GM10847 (cell line): ENCODE data around the gene SHROOM3.

ENCODE experiments used
- POLR2A ChIP-seq: IDR thresholded peaks from 2 replicates; pipeline ENCODE4 v1.6.1; 2011; ENCODE audit not compliant: insufficient read length; ENCODE audit errors: extremely low read depth

SHROOM3 gene

DNA sequence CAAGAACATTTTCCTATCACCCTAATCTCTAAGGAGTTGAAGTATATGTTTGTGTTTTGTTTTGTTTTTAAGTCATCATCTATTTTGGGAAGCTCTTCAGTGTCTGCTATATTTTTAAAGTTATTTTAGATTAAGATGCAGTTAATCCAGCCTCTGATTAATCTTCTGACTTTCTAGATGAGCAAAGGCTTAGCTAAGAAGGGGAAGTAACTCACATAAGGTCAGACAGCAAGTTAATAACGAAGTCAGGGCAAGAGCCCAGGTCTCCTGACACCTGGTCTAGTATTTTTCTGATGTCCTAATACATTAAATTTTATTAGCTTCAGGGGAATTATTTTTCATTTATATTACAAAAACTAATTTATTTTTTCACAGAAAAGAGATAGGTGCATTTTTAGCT, 294.4 kb downstream of the SHROOM3 start:
- TF ChIP-seq POLR2A, result no peak

DNA sequence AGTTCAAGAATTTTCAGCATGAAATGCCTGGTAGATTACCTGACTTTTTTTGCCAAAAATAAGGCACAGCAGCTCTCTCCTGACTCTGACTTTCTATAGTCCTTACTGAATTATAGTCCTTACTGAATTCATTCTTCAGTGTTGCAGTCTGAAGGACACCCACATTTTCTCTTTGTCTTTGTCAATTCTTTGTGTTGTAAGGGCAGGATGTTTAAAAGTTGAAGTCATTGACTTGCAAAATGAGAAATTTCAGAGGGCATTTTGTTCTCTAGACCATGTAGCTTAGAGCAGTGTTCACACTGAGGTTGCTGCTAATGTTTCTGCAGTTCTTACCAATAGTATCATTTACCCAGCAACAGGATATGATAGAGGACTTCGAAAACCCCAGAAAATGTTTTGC, 295.0 kb downstream of the SHROOM3 start:
- no peak for TF ChIP-seq POLR2A

DNA sequence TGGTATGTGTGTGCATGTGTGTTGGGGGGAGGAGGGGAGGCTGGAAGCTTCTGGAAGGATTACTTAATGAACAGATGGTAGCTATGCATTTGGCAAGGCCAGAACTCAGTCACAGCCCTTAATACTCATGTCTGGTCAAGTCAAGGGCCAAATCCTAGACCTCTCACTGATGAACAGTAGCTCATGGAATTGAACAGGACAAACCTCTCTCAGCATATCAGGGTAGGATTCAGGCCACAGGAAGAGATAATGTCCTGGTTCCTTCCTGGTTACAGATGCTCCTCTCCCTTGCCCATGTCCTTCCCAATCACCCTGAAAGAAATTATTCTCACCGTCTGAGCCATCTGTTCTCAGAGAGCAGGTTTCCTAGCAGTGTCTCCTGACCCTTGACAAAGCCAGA, 297.2 kb downstream of the SHROOM3 start:
- TF ChIP-seq POLR2A, result no peak

DNA sequence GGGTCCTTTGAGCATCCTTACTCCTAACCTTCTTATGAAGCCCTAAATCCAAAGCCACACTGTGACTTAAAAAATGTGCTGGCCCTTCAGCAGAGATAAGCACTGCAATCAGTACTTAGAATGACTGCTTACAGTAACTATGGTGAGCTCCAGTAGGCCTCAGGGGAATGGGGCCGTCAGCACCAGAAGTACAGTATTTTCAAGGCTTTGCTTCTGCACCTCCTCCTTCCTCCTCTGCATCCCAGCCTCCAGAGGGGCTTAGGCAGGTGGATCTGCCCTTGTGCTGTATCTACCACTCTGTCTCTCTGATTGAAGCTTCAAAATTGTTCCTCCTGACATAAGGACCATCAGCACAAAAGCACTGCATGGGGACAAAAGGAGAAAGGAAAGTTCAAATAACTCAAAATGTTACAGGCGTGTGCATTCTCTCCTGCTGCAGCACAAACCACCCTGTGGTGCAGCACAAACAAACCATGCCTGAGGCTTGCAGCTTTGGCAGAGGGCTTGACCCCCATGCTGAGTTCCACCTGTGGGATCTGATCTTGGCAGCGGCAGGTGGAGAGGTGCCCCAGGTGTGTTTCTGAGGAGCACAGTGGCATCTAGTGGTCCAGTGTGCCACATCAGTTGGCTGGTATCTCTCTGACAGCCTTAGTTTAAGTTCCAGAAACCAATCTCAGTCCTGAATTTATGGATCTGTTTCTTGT, 298.2 kb downstream of the SHROOM3 start:
- TF ChIP-seq POLR2A, result no peak

DNA sequence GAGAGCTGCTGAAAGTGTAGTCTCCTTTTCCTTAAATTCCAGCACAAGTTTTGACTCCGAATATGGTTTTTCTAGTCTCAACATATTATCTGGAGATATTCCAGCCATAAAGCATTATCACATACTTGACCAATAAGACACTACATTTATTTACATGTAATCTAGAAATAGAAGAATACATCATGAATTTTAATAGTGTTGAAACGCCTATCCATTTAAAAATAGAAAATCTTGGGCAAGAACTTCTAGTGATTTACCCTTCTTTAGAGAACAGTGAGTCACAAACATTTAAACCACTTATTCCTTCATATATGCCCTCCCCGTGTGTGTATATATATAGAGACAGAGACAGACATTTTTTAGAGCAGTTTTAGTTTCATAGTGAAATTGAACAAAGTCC, 301.4 kb downstream of the SHROOM3 start:
- no peak for TF ChIP-seq POLR2A

DNA sequence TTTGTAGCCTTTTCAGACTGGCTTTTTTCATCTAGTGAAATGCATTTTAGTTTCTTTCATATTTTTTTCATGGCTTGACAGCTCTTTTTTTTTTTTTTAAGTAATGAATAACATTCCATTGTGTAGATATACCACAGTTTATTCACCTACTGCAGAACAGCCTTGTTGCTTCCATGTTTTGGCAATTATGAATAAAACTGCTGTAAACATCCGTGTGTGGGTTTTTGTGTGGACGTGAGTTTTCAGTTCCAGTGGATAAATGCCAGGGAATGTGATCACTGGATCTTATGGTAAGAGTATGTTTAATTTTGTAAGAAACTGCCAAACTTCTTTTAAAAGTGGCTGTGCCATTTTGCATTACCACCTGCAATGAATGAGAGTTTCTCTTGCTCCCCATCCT, 302.2 kb downstream of the SHROOM3 start:
- TF ChIP-seq POLR2A, result no peak

DNA sequence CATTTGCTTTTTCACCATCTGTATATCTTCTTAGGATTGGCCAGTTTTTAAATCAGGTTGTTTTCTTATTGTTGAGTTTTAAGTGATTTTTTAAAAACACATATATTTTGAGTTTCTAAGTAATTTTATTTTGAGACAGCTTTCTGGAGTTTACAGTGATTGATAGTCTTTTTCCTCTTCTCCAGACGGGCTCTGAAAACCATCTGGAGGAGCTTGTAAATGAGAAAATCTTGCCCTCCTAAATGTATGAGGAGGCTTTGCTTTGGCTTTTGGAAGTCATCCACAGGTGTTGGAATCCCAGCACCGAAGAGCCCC, 302.7 kb downstream of the SHROOM3 start:
- TF ChIP-seq POLR2A, result no peak

DNA sequence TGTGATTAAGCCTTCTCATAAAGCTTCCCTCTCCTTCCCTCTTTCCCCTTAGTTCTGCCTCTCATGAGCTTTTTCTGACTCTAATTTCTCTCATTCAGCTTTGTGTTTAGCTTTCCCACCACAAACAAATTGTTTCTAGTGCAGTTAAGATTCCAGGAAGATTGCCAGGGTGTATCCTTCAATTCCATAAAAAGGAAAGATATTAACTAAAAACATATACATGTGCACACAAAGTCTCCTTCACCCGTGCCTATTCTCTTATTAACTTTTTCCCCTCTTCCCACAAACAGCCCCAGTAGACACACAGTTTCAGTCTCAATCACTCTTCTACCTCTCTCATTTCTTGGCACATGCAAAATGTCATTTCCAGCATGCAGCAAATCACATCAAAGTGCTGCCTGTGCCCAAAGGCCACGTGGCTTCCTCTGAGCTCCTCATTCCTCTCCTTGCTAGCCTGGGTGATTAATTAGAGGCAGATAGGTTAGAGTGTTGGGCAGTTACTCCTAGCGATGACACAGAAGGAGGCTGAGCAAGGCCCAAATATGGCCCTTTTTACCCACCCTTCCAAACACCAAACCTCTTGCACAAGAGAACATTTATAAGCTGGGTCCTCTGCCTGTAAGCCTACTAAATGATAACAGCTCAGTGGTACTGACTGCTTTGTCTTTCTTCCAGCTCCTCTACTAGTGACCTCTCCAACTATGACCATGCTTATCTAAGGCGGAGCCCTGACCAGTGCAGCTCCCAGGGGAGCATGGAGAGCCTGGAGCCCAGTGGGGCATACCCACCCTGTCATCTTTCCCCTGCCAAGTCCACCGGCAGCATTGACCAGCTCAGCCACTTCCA, 303.3 kb downstream of the SHROOM3 start:
- no peak for TF ChIP-seq POLR2A

DNA sequence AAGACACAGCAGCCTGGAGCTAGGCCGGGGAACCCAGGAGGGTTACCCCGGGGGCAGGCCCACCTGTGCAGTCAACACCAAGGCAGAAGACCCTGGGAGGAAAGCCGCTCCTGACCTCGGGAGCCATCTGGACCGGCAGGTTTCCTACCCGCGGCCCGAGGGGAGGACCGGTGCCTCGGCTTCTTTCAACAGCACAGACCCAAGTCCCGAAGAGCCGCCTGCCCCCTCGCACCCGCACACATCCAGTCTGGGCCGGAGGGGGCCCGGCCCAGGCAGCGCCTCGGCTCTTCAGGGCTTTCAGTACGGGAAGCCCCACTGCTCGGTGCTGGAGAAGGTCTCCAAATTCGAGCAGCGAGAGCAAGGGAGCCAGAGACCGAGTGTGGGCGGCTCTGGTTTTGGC, 305.2 kb downstream of the SHROOM3 start:
- TF ChIP-seq POLR2A, result no peak

DNA sequence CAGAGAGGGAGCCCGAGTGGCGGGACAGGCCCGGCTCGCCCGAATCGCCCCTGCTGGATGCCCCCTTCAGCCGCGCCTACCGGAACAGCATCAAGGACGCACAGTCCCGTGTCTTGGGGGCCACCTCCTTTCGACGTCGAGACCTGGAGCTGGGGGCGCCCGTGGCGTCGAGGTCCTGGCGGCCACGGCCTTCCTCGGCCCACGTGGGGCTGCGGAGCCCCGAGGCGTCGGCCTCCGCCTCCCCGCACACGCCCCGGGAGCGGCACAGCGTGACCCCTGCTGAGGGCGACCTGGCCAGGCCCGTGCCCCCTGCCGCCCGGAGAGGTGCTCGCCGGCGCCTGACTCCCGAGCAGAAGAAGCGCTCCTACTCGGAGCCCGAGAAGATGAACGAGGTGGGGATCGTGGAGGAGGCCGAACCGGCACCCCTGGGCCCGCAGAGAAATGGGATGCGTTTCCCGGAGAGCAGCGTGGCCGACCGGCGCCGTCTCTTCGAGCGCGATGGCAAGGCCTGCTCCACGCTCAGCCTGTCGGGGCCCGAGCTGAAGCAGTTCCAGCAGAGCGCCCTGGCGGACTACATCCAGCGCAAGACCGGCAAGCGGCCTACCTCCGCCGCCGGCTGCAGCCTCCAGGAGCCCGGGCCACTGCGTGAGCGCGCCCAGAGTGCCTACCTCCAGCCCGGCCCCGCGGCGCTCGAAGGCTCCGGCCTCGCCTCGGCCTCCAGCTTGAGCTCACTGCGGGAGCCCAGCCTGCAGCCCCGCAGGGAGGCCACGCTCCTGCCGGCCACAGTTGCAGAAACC, 306.0 kb downstream of the SHROOM3 start:
- TF ChIP-seq POLR2A, result no peak

DNA sequence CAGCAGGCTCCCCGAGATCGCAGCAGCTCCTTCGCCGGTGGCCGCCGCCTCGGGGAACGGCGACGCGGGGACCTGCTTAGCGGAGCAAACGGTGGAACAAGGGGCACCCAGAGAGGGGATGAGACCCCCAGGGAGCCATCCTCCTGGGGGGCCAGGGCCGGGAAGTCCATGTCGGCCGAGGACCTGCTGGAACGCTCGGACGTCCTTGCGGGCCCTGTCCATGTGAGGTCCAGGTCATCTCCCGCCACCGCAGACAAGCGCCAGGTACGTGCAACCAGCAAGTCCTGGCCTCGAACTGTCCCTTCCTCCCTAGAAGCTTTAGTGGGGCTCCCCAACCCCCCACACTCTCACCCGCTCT, 306.6 kb downstream of the SHROOM3 start:
- TF ChIP-seq POLR2A, result no peak

DNA sequence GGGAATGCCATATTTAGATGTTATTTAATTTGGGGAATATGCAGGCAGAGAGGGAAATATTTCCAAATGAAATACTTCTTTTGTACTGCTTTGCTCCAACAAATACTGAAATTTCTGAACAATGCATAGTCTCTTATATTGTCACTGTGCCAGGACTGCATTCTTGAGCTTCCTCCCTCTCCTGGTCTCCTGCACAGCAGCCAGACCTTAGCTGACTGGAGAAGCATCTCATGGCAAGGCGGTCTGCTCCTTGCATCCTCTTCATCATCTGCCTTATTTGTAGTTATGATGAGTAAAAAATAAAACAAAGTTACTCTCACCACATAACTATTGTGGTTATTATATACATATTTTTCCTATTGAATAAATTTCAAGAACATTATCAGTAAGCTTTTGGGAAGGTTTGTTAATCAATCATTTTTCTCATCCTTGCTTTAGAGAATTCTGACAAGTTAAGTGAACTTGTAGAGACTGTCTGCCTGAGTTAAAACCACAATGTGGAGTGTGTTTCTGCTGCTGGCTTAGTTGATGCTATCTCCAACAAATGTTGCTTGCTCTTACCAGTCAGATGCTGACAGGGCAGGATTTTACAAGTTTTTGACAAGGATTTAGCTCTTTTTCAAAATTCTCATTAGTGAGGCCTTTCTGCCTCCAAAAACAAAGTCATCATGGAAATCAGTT, 309.4 kb downstream of the SHROOM3 start:
- TF ChIP-seq POLR2A, result no peak

DNA sequence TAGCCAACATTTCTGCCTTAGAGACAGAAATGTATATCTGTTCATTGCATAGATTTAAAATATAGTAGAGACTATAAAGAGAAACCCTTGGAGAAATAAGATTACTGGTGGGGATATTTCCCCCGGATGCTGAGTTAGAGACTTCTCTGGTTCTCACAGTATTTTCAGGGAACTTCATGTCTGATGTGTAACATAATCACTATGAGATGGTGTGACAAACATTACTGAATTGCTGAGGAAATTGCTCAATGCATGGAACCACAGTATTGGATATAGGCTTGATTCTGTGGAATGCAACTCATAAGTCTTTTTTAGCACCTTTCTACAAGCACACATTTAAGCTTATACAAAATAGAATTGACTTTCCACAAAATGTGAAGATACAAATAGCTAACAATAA, 310.2 kb downstream of the SHROOM3 start:
- TF ChIP-seq POLR2A, result no peak

DNA sequence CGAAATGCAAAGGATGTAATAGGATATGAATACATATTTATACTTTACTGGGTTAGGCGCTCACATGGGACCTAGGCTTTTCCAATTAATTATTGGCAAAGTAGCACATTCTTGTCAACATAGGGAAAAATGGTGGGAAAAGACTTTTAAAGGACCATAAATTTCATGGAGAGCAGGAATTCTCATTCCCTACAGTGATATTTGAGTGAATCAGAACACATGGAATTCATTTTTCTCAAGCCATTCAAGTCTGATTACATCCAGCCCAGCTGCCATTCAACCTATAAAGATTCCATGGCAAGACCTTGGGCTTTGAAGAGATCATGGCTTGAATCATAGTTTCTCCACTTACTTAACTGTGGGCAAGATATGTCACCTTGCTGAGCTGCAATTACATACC, 312.5 kb downstream of the SHROOM3 start:
- no peak for TF ChIP-seq POLR2A

DNA sequence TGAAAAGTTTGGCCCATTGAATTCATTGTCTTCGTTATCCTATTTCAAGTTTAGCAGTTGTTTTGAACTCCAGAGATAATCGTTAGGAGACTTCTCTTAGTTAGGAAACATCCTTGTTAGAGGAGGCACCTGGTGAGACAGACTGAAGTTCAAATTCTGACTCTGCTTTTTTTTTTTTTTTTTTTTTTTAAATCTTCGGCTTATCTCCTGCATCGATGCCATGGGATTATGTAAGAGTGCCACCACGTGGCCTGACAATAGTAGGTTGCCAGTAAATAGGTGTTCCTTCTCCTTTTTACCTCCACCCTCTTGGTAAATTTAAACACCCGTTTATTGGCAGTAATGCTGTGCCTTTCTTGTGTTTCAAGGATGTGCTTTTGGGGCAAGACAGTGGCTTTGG, 313.6 kb downstream of the SHROOM3 start:
- no peak for TF ChIP-seq POLR2A

DNA sequence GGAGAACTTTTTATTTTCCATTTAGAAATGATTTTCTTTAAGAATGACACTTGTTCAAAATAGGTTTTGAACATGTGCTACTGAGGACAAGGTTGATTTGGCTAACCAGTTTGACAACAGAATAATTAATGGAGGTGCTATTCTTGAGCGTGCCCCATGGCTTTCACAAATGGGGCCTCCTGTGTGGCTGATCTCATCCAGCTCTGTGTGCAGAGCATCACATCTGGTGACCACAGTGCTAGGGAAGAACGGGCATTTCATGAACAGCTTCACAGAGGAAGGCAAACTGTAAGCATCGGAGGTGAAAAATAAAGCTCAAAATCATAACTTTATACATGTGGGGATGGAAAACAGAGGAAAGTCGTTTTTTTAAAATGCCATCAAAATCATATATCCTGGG, 314.3 kb downstream of the SHROOM3 start:
- no peak for TF ChIP-seq POLR2A

DNA sequence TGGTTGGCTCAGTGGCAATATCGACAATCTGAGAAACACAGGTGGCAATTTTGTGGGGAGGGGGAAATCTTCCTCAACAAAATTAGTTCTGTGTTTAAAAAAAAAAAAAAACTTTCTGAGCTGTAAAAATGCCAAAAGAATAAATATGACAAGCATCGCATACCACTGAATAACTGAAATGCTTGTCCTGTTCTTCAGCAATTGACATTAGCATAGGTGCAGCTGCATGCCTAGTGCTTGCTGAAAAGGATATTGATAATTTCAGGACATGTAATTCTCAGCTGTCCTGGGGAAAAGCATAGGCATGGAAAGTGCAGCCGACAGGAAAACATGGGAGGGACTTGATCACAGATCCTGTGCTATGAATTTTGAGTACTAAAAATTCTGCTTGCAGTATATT, 315.7 kb downstream of the SHROOM3 start:
- no peak for TF ChIP-seq POLR2A
